HepG2 (cell line): ENCODE results near the gene GNG12. TPM values are rescaled to one million over a fixed set of nuclear protein-coding genes. Genes with fewer than 3 reads are reported as not detected.

Source experiments
- ARID5B ChIP-seq: IDR thresholded peaks from 2 replicates; pipeline ENCODE4 v1.4.0; 2020; ENCODE audit warnings: mild to moderate bottlenecking, missing genetic modification reagents
- HNF4G ChIP-seq, 2 experiments: sonication (generic) in 1 of 2; formaldehyde crosslinking in 1 of 2; IDR thresholded peaks; 2 replicates each; pipeline versions ENCODE4 v1.4.0 to v1.6.1; 2011 to 2020; ENCODE audit warnings: borderline replicate concordance in 2 of 2, low read depth in 2 of 2, mild to moderate bottlenecking in 2 of 2, low read length in 1 of 2, missing genetic modification reagents in 1 of 2, moderate library complexity in 1 of 2
- IRF1 ChIP-seq: sonication (generic); formaldehyde crosslinking; IDR thresholded peaks from 2 replicates; pipeline ENCODE4 v1.4.0; 2020; ENCODE audit warnings: low read depth, mild to moderate bottlenecking, missing genetic modification reagents
- MEIS1 ChIP-seq: sonication (generic); formaldehyde crosslinking; IDR thresholded peaks from 2 replicates; pipeline ENCODE4 v1.9.0; 2021; ENCODE audit warnings: mild to moderate bottlenecking, missing genetic modification reagents, moderate library complexity, borderline replicate concordance
- NR1H2 ChIP-seq: sonication (generic); formaldehyde crosslinking; IDR thresholded peaks from 2 replicates; pipeline ENCODE4 v1.8.1; 2022; ENCODE audit warnings: low read depth, missing genetic modification reagents, borderline replicate concordance
- NR2F6 ChIP-seq, 2 experiments: IDR thresholded peaks; 2 replicates each; pipeline ENCODE4 v1.6.1; 2016; ENCODE audit warnings: antibody characterized with exemption in 1 of 2, mild to moderate bottlenecking in 1 of 2
- POGZ ChIP-seq: sonication (generic); formaldehyde crosslinking; IDR thresholded peaks from 2 replicates; pipeline ENCODE4 v1.4.0; 2020; ENCODE audit warnings: mild to moderate bottlenecking, missing genetic modification reagents
- SAP130 ChIP-seq: IDR thresholded peaks from 2 replicates; pipeline ENCODE4 v1.6.1; 2016; ENCODE audit warnings: low read depth
- SIX4 ChIP-seq: sonication (generic); formaldehyde crosslinking; IDR thresholded peaks from 2 replicates; pipeline ENCODE4 v1.4.0; 2020; ENCODE audit warnings: missing genetic modification reagents
- SP140L ChIP-seq: sonication (generic); formaldehyde crosslinking; IDR thresholded peaks from 2 replicates; pipeline ENCODE4 v1.4.0; 2020; ENCODE audit warnings: missing genetic modification reagents, borderline replicate concordance
- ZKSCAN1 ChIP-seq: fragments of 150-350 bp; IDR thresholded peaks from 2 replicates; pipeline ENCODE4 v1.6.1; 2014; ENCODE audit warnings: low read length
- ZNF260 ChIP-seq: sonication (generic); formaldehyde crosslinking; IDR thresholded peaks from 2 replicates; pipeline ENCODE4 v1.4.0; 2020; ENCODE audit warnings: missing genetic modification reagents, low read depth, mild to moderate bottlenecking, borderline replicate concordance
- ZNF616 ChIP-seq: sonication (generic); formaldehyde crosslinking; IDR thresholded peaks from 2 replicates; pipeline ENCODE4 v1.5.0; 2020; ENCODE audit warnings: low read depth, mild to moderate bottlenecking, missing genetic modification reagents
- ZNF7 ChIP-seq: IDR thresholded peaks from 2 replicates; pipeline ENCODE4 v1.6.1; 2016; ENCODE audit warnings: missing biosample characterization, missing genetic modification reagents
- ZNF768 ChIP-seq: sonication (generic); formaldehyde crosslinking; IDR thresholded peaks from 2 replicates; pipeline ENCODE4 v1.4.0; 2020; ENCODE audit warnings: missing genetic modification reagents
- ZSCAN29 ChIP-seq: sonication (generic); formaldehyde crosslinking; conservative IDR thresholded peaks from 2 replicates; pipeline ENCODE4 v1.4.0; 2020; ENCODE audit warnings: mild to moderate bottlenecking, missing genetic modification reagents
- polyA plus RNA-seq, 8 experiments: library from polyadenylated mRNA; depleted of rRNA in 3 of 8; stranded (reverse) in 7 of 8; unstranded in 1 of 8; fragments of >200 nt; fragmentation: Illumina TruSeq in 4 of 8; extraction: Trizol in 4 of 8; gene quantifications; 2 replicates each; pipeline versions ENCODE4 v1.2.1 to v1.2.3, GENCODE V29; 2011 to 2016; ENCODE audit warnings: low read depth in 4 of 8, missing spikeins in 1 of 8, mixed read lengths in 1 of 8; ENCODE audit not compliant: insufficient read depth in 1 of 8
- total RNA-seq, 5 experiments: library from RNA; depleted of rRNA; stranded (reverse); fragments of >200 nt; fragmentation: Illumina TruSeq; extraction: Trizol; gene quantifications; 2 replicates each; pipeline ENCODE4 v1.2.3, GENCODE V29; 2016; ENCODE audit warnings: low read depth in 1 of 5
- TF ChIP-seq, protein P1 (sequence below): sonication (generic); formaldehyde crosslinking; IDR thresholded peaks from 2 replicates; pipeline ENCODE4 v1.4.0; 2020; ENCODE audit warnings: missing genetic modification reagents
- TF ChIP-seq, protein P2 (sequence below): sonication (generic); formaldehyde crosslinking; IDR thresholded peaks from 2 replicates; pipeline ENCODE4 v1.8.1; 2023; ENCODE audit warnings: missing genetic modification reagents, inconsistent platforms, borderline replicate concordance
- TF ChIP-seq, protein P3 (sequence below): sonication (generic); formaldehyde crosslinking; IDR thresholded peaks from 2 replicates; pipeline ENCODE4 v1.4.0; 2020; ENCODE audit warnings: mild to moderate bottlenecking, low read depth, missing genetic modification reagents

Gene GNG12
- total and polyA plus RNA-seq, 2 of the 13 experiments (the other 11 are each of a cell fraction or from before 2014, with no cell fraction given) = 0.11 TPM

- TF ChIP-seq, protein P1, sequence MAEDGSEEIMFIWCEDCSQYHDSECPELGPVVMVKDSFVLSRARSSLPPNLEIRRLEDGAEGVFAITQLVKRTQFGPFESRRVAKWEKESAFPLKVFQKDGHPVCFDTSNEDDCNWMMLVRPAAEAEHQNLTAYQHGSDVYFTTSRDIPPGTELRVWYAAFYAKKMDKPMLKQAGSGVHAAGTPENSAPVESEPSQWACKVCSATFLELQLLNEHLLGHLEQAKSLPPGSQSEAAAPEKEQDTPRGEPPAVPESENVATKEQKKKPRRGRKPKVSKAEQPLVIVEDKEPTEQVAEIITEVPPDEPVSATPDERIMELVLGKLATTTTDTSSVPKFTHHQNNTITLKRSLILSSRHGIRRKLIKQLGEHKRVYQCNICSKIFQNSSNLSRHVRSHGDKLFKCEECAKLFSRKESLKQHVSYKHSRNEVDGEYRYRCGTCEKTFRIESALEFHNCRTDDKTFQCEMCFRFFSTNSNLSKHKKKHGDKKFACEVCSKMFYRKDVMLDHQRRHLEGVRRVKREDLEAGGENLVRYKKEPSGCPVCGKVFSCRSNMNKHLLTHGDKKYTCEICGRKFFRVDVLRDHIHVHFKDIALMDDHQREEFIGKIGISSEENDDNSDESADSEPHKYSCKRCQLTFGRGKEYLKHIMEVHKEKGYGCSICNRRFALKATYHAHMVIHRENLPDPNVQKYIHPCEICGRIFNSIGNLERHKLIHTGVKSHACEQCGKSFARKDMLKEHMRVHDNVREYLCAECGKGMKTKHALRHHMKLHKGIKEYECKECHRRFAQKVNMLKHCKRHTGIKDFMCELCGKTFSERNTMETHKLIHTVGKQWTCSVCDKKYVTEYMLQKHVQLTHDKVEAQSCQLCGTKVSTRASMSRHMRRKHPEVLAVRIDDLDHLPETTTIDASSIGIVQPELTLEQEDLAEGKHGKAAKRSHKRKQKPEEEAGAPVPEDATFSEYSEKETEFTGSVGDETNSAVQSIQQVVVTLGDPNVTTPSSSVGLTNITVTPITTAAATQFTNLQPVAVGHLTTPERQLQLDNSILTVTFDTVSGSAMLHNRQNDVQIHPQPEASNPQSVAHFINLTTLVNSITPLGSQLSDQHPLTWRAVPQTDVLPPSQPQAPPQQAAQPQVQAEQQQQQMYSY (CRISPR knock-in tag) = no peak
- TF ChIP-seq IRF1 (CRISPR knock-in tag) = no peak
- no peak for TF ChIP-seq ZSCAN29
- TF ChIP-seq, protein P2, sequence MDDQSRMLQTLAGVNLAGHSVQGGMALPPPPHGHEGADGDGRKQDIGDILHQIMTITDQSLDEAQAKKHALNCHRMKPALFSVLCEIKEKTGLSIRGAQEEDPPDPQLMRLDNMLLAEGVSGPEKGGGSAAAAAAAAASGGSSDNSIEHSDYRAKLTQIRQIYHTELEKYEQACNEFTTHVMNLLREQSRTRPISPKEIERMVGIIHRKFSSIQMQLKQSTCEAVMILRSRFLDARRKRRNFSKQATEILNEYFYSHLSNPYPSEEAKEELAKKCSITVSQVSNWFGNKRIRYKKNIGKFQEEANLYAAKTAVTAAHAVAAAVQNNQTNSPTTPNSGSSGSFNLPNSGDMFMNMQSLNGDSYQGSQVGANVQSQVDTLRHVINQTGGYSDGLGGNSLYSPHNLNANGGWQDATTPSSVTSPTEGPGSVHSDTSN (CRISPR knock-in tag) = no peak
- TF ChIP-seq, protein P3, sequence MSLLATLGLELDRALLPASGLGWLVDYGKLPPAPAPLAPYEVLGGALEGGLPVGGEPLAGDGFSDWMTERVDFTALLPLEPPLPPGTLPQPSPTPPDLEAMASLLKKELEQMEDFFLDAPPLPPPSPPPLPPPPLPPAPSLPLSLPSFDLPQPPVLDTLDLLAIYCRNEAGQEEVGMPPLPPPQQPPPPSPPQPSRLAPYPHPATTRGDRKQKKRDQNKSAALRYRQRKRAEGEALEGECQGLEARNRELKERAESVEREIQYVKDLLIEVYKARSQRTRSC (CRISPR knock-in tag) = no peak
- TF ChIP-seq SIX4 (CRISPR knock-in tag) = no peak
- no peak for TF ChIP-seq ZNF7 (CRISPR knock-in tag)
- TF ChIP-seq ZKSCAN1 = peak; percentile 94
- TF ChIP-seq ZNF768 (CRISPR knock-in tag) = no peak
- TF ChIP-seq ZNF616 (CRISPR knock-in tag) = no peak
- TF ChIP-seq ZNF260 (CRISPR knock-in tag) = no peak
- TF ChIP-seq NR1H2 = no peak
- TF ChIP-seq MEIS1 (CRISPR knock-in tag) = no peak
- TF ChIP-seq HNF4G (IDR thresholded peaks at IDR 0.05; ENCODE audit: borderline replicate concordance, low read depth, low read length) = no peak
- TF ChIP-seq HNF4G (CRISPR knock-in tag; IDR thresholded peaks at IDR 0.05; ENCODE audit: borderline replicate concordance, low read depth) = no peak
- TF ChIP-seq ARID5B (CRISPR knock-in tag) = 0 out of 2 replicates have a peak, but pooled peaks have one; percentile 37
- TF ChIP-seq POGZ (CRISPR knock-in tag) = no peak
- TF ChIP-seq SAP130 (CRISPR knock-in tag) = 0 out of 2 replicates have a peak, but pooled peaks have one; percentile 25
- TF ChIP-seq SP140L (CRISPR knock-in tag) = no peak
- 0 out of 2 replicates have a peak, but pooled peaks have one; percentile 24 for TF ChIP-seq NR2F6 (IDR thresholded peaks at IDR 0.05)
- TF ChIP-seq NR2F6 (CRISPR knock-in tag; IDR thresholded peaks at IDR 0.05) = no peak
Measured at GRCh38 chr1:67672260-67672803, 160.9 kb downstream of the GNG12 start (continued).
